ENCODE results near the gene CNPY1. TPM values are rescaled to one million over a fixed set of nuclear protein-coding genes. Genes with fewer than 3 reads are reported as not detected.

The CNPY1 gene
- total RNA-seq, 1 donor from 2014 or later: not detected

DNA sequence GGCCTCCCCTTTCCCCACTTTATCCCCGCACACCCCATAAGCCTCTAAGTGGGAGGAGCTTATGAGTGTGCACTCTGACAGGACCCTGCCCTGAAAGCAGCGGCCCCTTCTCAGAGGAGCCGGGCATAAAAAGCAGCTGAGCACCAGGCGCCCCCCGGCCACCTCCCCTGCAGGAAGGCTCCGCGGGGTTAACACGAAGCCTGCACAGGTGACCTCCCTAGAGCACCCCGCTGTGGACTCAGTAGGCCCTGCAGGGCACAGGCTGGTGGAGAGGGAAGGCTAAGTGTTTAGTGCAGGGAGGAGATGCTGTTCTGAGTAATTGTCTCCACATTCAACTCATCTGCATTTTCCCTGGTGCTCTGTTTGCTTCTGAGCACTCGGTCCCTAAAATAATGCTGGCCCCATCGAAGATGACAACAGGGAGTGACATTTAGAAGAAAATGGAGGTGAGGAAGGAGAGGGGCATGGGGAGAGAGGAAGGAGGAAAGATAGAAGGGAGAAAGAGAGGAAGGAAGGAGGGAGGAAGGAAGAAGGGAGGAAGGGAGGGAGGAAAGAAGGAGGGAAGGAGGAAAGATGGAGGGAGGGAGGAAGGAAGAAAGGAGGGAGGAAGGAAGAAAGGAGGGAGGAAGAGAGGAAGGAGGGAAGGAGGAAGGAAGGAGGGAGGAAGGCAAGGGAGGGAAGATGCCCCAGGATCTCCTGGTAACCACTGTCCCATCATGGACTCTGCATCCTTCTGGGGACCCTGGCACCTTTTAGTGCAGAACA lies 25.4 kb upstream of the CNPY1 start:
- DNase-seq: no peak
- Mint-ChIP-seq H3K9me3 (no peaks in the 10 kb centered on the region), H3K4me3 (no peak overlapping the region), H3K27ac (no peak overlapping the region), H3K36me3 (ENCODE audit: low read depth) (no peaks in the 10 kb centered on the region), H3K4me1 (no peaks in the 10 kb centered on the region), H3K27me3 (peaks cover 13% of the 10 kb centered on the region)
- ChIA-PET CTCF (no interaction called here), POLR2A (no interaction called here)
- ATAC-seq (ENCODE audit: low read depth): no peak
- intact Hi-C loops (cut with micrococcal nuclease): no loop called here
- TF ChIP-seq, protein P1, sequence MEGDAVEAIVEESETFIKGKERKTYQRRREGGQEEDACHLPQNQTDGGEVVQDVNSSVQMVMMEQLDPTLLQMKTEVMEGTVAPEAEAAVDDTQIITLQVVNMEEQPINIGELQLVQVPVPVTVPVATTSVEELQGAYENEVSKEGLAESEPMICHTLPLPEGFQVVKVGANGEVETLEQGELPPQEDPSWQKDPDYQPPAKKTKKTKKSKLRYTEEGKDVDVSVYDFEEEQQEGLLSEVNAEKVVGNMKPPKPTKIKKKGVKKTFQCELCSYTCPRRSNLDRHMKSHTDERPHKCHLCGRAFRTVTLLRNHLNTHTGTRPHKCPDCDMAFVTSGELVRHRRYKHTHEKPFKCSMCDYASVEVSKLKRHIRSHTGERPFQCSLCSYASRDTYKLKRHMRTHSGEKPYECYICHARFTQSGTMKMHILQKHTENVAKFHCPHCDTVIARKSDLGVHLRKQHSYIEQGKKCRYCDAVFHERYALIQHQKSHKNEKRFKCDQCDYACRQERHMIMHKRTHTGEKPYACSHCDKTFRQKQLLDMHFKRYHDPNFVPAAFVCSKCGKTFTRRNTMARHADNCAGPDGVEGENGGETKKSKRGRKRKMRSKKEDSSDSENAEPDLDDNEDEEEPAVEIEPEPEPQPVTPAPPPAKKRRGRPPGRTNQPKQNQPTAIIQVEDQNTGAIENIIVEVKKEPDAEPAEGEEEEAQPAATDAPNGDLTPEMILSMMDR (IDR thresholded peaks at IDR 0.05): no peak

DNA sequence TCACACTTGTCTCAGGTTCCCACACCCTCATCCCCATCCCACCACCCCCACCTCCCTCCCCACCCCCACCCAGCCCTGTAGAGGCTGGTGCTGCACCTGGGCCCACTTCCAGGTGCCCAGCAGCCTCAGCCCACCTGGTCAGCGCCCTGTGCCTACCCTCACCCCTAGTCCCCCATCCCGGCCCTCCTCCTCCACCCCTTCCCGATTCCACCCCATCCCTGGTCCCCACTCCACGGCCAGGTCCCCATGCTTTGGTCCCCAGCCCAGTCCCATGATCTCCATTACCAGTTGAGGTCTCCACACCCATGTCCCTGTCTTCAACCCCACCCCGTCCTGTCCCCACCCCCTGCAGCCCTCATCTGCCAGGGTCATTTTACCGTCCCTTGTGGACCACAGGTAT lies 24.6 kb upstream of the CNPY1 start:
- CTCF ChIA-PET: no interaction called here
- no peak overlapping the region for H3K27ac Mint-ChIP-seq
- DNase-seq (no peak), ATAC-seq (ENCODE audit: low read depth) (no peak)
- no peaks in the 10 kb centered on the region for H3K36me3 Mint-ChIP-seq (ENCODE audit: low read depth)
- no peaks in the 10 kb centered on the region for H3K4me1 Mint-ChIP-seq
- POLR2A ChIA-PET: no interaction called here
- H3K4me3 Mint-ChIP-seq: no peak overlapping the region
- H3K9me3 Mint-ChIP-seq: no peaks in the 10 kb centered on the region
- TF ChIP-seq, protein P1 (IDR thresholded peaks at IDR 0.05): no peak
- intact Hi-C loops (cut with micrococcal nuclease): no loop called here
- H3K27me3 Mint-ChIP-seq: peaks cover 13% of the 10 kb centered on the region

DNA sequence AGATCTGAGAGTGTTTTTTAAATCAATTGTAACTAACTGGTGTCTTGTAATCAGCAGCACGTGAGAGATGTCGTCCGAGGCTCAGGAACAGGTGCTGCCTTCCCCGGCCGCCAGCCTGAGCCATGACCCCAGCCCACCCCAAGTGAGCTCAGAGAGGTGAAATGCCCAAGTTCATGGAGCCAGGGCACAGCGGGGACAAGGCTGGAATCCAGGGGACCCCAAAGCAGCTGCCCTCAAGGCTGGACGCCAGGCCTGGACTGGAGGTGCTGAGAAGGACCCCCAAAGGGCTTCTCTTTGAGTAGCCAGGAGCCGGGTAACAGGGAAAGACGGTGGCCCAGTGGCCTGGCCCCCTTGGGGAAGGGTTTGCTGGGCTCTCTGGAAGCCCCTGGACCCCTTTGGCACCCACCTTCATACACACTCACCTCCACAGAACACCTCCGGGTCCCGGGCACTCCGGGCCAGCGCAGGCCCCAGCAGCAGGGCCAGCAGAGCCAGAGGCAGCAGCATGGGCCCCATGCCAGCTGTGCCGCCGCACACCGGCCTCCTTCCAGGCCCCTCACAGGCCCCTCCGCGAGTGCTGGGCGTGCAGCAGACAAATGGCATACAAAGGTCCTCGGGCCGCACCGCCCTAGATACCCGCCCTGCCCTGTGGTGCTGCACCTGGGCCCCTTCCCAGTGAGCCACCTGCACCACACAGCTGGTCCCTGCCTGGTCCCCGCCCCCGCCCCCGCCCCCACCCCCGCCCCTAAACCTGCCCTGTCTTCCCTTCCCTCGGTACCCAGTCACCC lies 24.0 kb upstream of the CNPY1 start:
- CTCF ChIA-PET: no interaction called here
- intact Hi-C loops (cut with micrococcal nuclease): no loop called here
- Mint-ChIP-seq H3K9me3 (no peaks in the 10 kb centered on the region), H3K27ac (no peak overlapping the region), H3K27me3 (peaks cover 13% of the 10 kb centered on the region), H3K4me3 (no peak overlapping the region), H3K4me1 (no peaks in the 10 kb centered on the region), H3K36me3 (ENCODE audit: low read depth) (no peaks in the 10 kb centered on the region)
- TF ChIP-seq, protein P1 (IDR thresholded peaks at IDR 0.05): no peak
- ATAC-seq (ENCODE audit: low read depth) (no peak), DNase-seq (no peak)
- POLR2A ChIA-PET: no interaction called here

DNA sequence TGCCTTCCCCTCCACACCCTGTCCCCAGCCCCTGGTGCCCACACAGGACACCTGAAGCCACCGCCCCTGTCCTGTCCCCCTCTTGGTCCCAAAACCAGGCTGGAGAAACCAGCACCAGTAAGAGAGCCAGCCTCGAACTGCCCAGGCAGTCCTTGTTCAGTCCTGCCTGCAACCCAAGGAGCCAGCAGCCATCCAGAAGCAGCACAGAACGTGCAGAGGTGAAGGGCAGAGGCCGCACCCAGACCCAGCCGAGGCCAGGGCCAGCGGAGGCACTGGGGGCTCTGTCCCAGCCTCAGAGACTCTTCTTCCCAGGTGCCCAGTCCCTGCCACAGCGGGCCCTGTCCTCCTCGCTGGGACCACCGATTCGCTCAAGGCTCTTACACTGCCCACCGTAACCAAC lies 23.3 kb upstream of the CNPY1 start:
- Mint-ChIP-seq H3K9me3 (no peaks in the 10 kb centered on the region), H3K4me1 (no peaks in the 10 kb centered on the region), H3K27me3 (peaks cover 13% of the 10 kb centered on the region), H3K27ac (no peak overlapping the region), H3K4me3 (no peak overlapping the region), H3K36me3 (ENCODE audit: low read depth) (no peaks in the 10 kb centered on the region)
- TF ChIP-seq, protein P1 (IDR thresholded peaks at IDR 0.05): no peak
- no peak for ATAC-seq (ENCODE audit: low read depth)
- no peak for DNase-seq
- intact Hi-C loops (cut with micrococcal nuclease): no loop called here
- ChIA-PET POLR2A (no interaction called here), CTCF (no interaction called here)

DNA sequence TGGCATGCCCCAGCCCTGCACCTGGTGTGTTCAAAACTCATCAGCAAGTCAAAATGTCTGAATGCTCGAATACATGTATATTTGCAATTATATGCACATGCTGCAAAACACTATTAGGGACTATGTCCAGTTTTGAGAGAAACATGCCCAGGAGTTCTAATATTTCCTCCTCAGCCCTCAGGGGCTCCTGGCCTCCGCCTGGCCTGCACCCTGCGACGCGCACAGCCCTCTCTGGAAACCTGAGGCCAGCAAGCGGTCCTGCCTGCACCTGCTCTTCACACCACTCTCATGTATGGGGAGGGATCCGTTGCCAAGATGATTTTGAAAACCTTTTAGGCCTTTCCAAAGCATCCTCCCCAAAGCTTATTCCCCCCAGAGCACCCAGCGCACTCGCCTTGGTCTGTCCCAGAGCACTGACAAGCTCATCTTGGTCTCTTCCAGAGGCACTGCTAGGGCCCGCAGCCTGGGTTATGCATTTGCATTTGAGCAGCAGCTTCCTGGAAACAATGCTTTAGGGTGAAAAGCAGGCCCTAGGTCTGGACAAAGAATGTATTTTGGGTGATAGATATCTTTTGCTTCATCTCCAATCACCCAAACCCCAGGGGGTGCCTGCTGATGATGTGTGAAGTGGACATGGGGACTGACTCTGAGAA lies 22.6 kb upstream of the CNPY1 start:
- ChIA-PET POLR2A (no interaction called here), CTCF (no interaction called here)
- H3K4me1 Mint-ChIP-seq: no peaks in the 10 kb centered on the region
- peaks cover 13% of the 10 kb centered on the region for H3K27me3 Mint-ChIP-seq
- TF ChIP-seq, protein P1 (IDR thresholded peaks at IDR 0.05): no peak
- no peaks in the 10 kb centered on the region for H3K36me3 Mint-ChIP-seq (ENCODE audit: low read depth)
- no peak for ATAC-seq (ENCODE audit: low read depth)
- H3K27ac Mint-ChIP-seq: no peak overlapping the region
- H3K4me3 Mint-ChIP-seq: no peak overlapping the region
- H3K9me3 Mint-ChIP-seq: no peaks in the 10 kb centered on the region
- intact Hi-C loops (cut with micrococcal nuclease): no loop called here
- DNase-seq: no peak
